Testis (tissue), 3 donors: ENCODE measurements around the gene GALNT5. TPM values are rescaled to one million over a fixed set of nuclear protein-coding genes. Genes with fewer than 3 reads are reported as not detected.
"Not testable (repeated sequence)": the region's sequence is repeated elsewhere in the genome, so short reads cannot be mapped to it uniquely, and the experiment has no call there.

Source experiments
- DNase-seq: peaks from one replicate; pipeline ENCODE4 v3.0.0-alpha.2; 2019
- H3K27ac ChIP-seq, 2 donors: fragments of 200-600 bp; sonication (generic); one replicate each; pipeline ENCODE4 v1.5.1; 2019
- H3K27me3 ChIP-seq: fragments of 200-600 bp; sonication (generic); one replicate; pipeline ENCODE4 v1.5.1; 2019
- H3K36me3 ChIP-seq: fragments of 200-600 bp; sonication (generic); one replicate; pipeline ENCODE4 v1.5.1; 2017; ENCODE audit warnings: low read depth; ENCODE audit errors: missing control alignments
- H3K4me1 ChIP-seq: fragments of 200-600 bp; sonication (generic); one replicate; pipeline ENCODE4 v1.5.1; 2019
- H3K4me3 ChIP-seq, 2 donors: fragments of 200-600 bp; sonication (generic); one replicate each; pipeline ENCODE4 v1.5.1; 2017 to 2019
- H3K9me3 ChIP-seq: fragments of 200-600 bp; sonication (generic); one replicate; pipeline ENCODE4 v1.5.1; 2017
- CTCF ChIP-seq, 3 experiments: fragments of 450-650 bp in 2 of 3; fragments of 200-600 bp in 1 of 3; sonication (generic) in 1 of 3; IDR thresholded peaks; one replicate each; pipeline ENCODE4 v1.5.1; 2016 to 2019; ENCODE audit warnings: antibody characterized with exemption in 3 of 3, mild to moderate bottlenecking in 2 of 3, moderate library complexity in 1 of 3
- POLR2A ChIP-seq: fragments of 450-650 bp; IDR thresholded peaks from one replicate; pipeline ENCODE4 v1.6.1; 2017; ENCODE audit warnings: antibody characterized with exemption, mild to moderate bottlenecking, moderate library complexity
- whole genome bisulfite sequencing, 2 donors: methylation state at CpG; one replicate each; pipeline ENCODE4 v1.1.5; 2018; 5-methylcytosine and 5-hydroxymethylcytosine counted together
- intact Hi-C: fragments of 100-400 bp; cut with DNase I; formaldehyde crosslinking; loops from one replicate; pipeline ENCODE4 v1.15.1; 2023; ENCODE audit warnings: low total_unique reads
- polyA plus RNA-seq: library from polyadenylated mRNA; stranded (reverse); fragments of 350-450 nt; fragmentation: Illumina TruSeq; extraction: RNeasy Lipid Tissue Mini Kit (QIAGEN cat#74804); gene quantifications from one replicate; pipeline ENCODE4 v1.2.3, GENCODE V29; 2014; ENCODE audit warnings: low read depth, low replicate concordance; ENCODE audit not compliant: insufficient read depth
- total RNA-seq, 2 donors: library from RNA; depleted of rRNA; stranded (reverse); fragments of >200 nt; gene quantifications; one replicate each; pipeline ENCODE4 v1.2.3, GENCODE V29; 2016

The GALNT5 gene
- total and polyA plus RNA-seq, 3 donors from 2014 or later, result 0.06 to 0.45 (median 0.08) TPM

DNA sequence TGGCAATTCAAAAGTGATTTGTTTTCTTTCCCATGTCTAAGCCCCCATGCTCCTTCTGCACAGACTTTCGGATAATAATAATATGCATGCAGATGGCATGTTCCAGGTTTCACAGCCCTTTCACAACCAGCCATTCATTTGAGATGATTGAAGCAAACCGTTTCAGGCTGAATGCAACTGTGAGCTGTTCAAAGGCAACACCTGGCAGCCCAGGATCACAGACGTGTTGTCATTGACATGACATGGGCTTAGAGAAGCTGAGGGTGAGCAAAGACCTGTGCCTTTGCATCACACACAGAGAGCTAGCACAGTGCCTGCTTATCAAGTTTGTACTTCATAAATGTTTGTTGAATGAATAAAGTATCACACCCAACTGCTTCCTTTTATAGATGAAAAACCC, 80.5 kb downstream of the GALNT5 start:
- Histone ChIP-seq H3K9me3 (no peaks in the 10 kb centered on the region), H3K27me3 (no peaks in the 10 kb centered on the region), H3K36me3 (no peaks in the 10 kb centered on the region), H3K27ac (no peak overlapping the region), H3K4me3 (no peak overlapping the region), H3K4me1 (no peaks in the 10 kb centered on the region)
- TF ChIP-seq POLR2A, result no peak
- TF ChIP-seq CTCF (IDR thresholded peaks at IDR 0.05), result no peak
- no peak for DNase-seq
- 80% methylated on average over 3 of the region's 3 CpGs for WGBS, 2 donors
- intact Hi-C loops, result no loop called here

GRCh38 chr2:157339965-157340655, 82.6 kb downstream of the GALNT5 start:
- intact Hi-C loops, result no loop called here
- WGBS, 2 donors, result 87 to 89% methylated on average over 4 of the region's 4 CpGs
- H3K9me3 ChIP-seq, result no peaks in the 10 kb centered on the region
- no peak for TF ChIP-seq CTCF (IDR thresholded peaks at IDR 0.05)
- TF ChIP-seq POLR2A, result no peak
- no peaks in the 10 kb centered on the region for H3K36me3 ChIP-seq
- H3K27ac ChIP-seq, result no peak overlapping the region
- no peak for DNase-seq
- H3K4me3 ChIP-seq, result no peak overlapping the region
- no peaks in the 10 kb centered on the region for H3K4me1 ChIP-seq
- H3K27me3 ChIP-seq, result no peaks in the 10 kb centered on the region

- 91 to 100% methylated on average over 2 of the region's 2 CpGs for WGBS, 2 donors
- DNase-seq, intact Hi-C loops: not testable (repeated sequence)
These were observed 83.9 kb downstream of the GALNT5 start for GRCh38 chr2:157341381-157341780.

GRCh38 chr2:157345647-157346389, 88.3 kb downstream of the GALNT5 start:
- intact Hi-C loops, result no loop called here
- no peak overlapping the region for H3K4me3 ChIP-seq
- H3K27ac ChIP-seq, result no peak overlapping the region
- no peaks in the 10 kb centered on the region for H3K27me3 ChIP-seq
- WGBS, 2 donors, result 75 to 85% methylated on average over 2 of the region's 2 CpGs
- no peaks in the 10 kb centered on the region for H3K9me3 ChIP-seq
- no peak for DNase-seq
- H3K36me3 ChIP-seq, result no peaks in the 10 kb centered on the region
- TF ChIP-seq CTCF (IDR thresholded peaks at IDR 0.05) (no peak), POLR2A (no peak)
- no peaks in the 10 kb centered on the region for H3K4me1 ChIP-seq

More at GRCh38 chr2:157341381-157341780, 83.9 kb downstream of the GALNT5 start:
- H3K4me3 ChIP-seq, H3K36me3 ChIP-seq, H3K9me3 ChIP-seq, H3K27ac ChIP-seq, H3K27me3 ChIP-seq, H3K4me1 ChIP-seq: not testable (repeated sequence)

GRCh38 chr2:157348291-157348921, 90.9 kb downstream of the GALNT5 start:
- no peak overlapping the region for H3K4me3 ChIP-seq
- no peaks in the 10 kb centered on the region for H3K4me1 ChIP-seq
- no peak for DNase-seq
- no peak overlapping the region for H3K27ac ChIP-seq
- H3K36me3 ChIP-seq, result no peaks in the 10 kb centered on the region
- no peaks in the 10 kb centered on the region for H3K9me3 ChIP-seq
- no peaks in the 10 kb centered on the region for H3K27me3 ChIP-seq
- intact Hi-C loops, result no loop called here
- 87 to 90% methylated on average over 3 of the region's 3 CpGs for WGBS, 2 donors
- no peak for TF ChIP-seq CTCF (IDR thresholded peaks at IDR 0.05)
- TF ChIP-seq POLR2A, result no peak
